ENCODE results near the gene SH3PXD2A. TPM values are rescaled to one million over a fixed set of nuclear protein-coding genes. Genes with fewer than 3 reads are reported as not detected.

SH3PXD2A gene
- total RNA-seq, 4 donors from 2014 or later, result 26.5 to 56.9 (median 33.3) TPM

DNA sequence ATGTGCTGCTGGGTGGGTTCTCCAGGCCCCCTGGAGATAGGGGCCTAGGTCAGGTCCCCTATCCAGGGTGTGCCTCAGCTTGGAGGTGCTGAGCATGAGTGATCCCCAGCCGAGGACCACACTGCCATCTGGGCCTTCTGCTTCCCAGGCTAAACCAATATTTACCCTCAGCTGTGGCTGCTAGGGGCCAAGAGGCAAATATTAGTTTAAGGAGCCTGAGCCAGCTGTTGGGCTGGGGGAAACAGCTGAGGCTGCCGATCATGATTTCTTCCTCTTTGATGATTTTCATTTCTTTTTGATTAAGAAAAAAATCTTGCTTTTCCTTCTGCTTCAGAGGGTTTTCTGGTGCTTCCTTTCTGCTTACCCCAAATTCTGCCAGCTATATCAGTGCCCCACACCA lies 278.5 kb downstream of the SH3PXD2A start:
- intact Hi-C loops (cut with DNase I; ENCODE audit: low total_unique reads), result no loop called here
- DNase-seq, result no peak
- in situ Hi-C loops (cut with MboI; ENCODE audit: low pct_ligation_motif_present in 1 of 4, low pct_unique_long_range_greater_than_20kb in 1 of 4, low sequenced_read_pairs in 3 of 4), result loop anchor here in 1 of 4 donors (25.0 kb wide), 1 partner anchor 285 kb away; the partner anchor contains the start of gene SH3PXD2A
- no peaks in the 10 kb centered on the region for H3K27me3 ChIP-seq
- H3K4me3 ChIP-seq, result no peak overlapping the region
- 27 to 44% methylated on average over 1 to 2 of the region's 2 CpGs for WGBS, 2 donors (ENCODE audit: low coverage in 1 of 2)
- H3K4me1 ChIP-seq, result peaks cover 0 to 34% (median 6%) of the 10 kb centered on the region in 4 donors
- no peak for TF ChIP-seq POLR2A (IDR thresholded peaks at IDR 0.05)
- peak; percentile 32 to 70 (median 67) for TF ChIP-seq POLR2AphosphoS5 (IDR thresholded peaks at IDR 0.05)
- TF ChIP-seq, protein P1, sequence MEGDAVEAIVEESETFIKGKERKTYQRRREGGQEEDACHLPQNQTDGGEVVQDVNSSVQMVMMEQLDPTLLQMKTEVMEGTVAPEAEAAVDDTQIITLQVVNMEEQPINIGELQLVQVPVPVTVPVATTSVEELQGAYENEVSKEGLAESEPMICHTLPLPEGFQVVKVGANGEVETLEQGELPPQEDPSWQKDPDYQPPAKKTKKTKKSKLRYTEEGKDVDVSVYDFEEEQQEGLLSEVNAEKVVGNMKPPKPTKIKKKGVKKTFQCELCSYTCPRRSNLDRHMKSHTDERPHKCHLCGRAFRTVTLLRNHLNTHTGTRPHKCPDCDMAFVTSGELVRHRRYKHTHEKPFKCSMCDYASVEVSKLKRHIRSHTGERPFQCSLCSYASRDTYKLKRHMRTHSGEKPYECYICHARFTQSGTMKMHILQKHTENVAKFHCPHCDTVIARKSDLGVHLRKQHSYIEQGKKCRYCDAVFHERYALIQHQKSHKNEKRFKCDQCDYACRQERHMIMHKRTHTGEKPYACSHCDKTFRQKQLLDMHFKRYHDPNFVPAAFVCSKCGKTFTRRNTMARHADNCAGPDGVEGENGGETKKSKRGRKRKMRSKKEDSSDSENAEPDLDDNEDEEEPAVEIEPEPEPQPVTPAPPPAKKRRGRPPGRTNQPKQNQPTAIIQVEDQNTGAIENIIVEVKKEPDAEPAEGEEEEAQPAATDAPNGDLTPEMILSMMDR (IDR thresholded peaks at IDR 0.05), result no peak
- no peak for TF ChIP-seq EP300 (IDR thresholded peaks at IDR 0.05; ENCODE audit: low read depth)
- no peaks in the 10 kb centered on the region for H3K9me3 ChIP-seq
- peak overlapping the region; percentile 12 to 61 (median 32) for H3K27ac ChIP-seq
- no peaks in the 10 kb centered on the region for H3K36me3 ChIP-seq

DNA sequence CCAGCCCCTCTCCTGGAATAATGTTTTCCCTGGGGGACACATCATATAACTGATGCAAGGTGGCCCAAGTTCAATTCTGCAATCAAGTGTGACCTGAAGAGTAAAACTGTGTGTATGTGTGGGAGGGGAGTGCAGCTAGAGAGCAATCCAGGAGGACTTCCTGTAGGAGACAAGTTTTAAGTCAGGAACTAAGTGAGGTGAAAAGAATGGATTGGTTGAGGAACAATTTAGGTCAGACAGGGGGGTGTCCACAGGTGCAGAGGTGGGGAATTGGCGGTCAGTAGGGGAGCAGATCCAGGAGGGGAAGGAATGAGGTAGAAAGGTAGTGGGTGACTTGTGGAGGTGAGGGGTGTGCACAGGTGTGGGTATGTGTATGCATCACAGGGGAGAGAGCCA lies 279.3 kb downstream of the SH3PXD2A start:
- H3K4me3 ChIP-seq, result no peak overlapping the region
- H3K27ac ChIP-seq, result peak overlapping the region in 2 of 4 donors; percentile 21 to 61
- H3K9me3 ChIP-seq, result no peaks in the 10 kb centered on the region
- DNase-seq, result no peak
- no peaks in the 10 kb centered on the region for H3K27me3 ChIP-seq
- WGBS, 2 donors (ENCODE audit: low coverage in 1 of 2), result 96% methylated on average over 1 of the region's 1 CpG; no CpG with 5 or more reads in 1 of the 2 donors
- in situ Hi-C loops (cut with MboI; ENCODE audit: low pct_ligation_motif_present in 1 of 4, low pct_unique_long_range_greater_than_20kb in 1 of 4, low sequenced_read_pairs in 3 of 4) (loop anchor here in 1 of 4 donors (25.0 kb wide), 1 partner anchor 286 kb away; the partner anchor contains the start of gene SH3PXD2A), intact Hi-C loops (cut with DNase I; ENCODE audit: low total_unique reads) (no loop called here)
- H3K36me3 ChIP-seq, result no peaks in the 10 kb centered on the region
- TF ChIP-seq EP300 (IDR thresholded peaks at IDR 0.05; ENCODE audit: low read depth) (no peak), POLR2A (IDR thresholded peaks at IDR 0.05) (no peak), POLR2AphosphoS5 (IDR thresholded peaks at IDR 0.05) (no peak)
- TF ChIP-seq, protein P1 (IDR thresholded peaks at IDR 0.05), result no peak
- peaks cover 0 to 34% (median 6%) of the 10 kb centered on the region in 4 donors for H3K4me1 ChIP-seq

DNA sequence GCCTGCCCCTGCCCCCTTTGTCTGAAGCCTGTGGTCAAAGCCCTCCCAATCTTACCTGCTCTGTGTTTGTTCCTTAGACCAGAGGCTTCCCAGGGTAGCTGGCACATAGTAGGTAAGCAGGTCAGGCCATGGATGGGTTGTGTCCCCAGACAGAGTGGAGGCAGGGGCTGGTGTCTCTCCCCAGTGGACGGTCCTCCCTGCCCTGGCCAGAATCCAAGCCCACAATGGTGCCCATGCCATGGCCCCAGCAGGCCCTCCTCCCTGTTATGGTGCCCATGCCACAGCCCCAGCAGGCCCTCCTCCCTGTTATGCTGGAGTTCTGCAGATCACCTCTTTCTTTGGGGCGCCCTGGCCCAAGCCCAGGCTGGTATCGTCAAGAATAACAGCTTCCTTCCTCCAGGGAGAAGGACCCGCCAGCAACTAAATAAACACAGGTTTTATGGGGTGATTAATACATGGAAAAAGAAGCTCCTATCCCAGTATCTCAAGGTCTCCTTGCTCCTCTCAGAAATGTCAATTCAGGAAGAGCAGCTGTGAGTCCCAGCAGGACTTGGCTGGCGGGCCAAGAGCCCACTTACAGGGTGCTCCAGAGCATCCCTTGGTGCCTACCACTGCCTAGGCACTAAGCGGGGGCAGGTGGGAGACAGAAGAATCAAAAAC lies 279.8 kb downstream of the SH3PXD2A start:
- intact Hi-C loops (cut with DNase I; ENCODE audit: low total_unique reads) (no loop called here), in situ Hi-C loops (cut with MboI; ENCODE audit: low pct_ligation_motif_present in 1 of 4, low pct_unique_long_range_greater_than_20kb in 1 of 4, low sequenced_read_pairs in 3 of 4) (loop anchor here in 1 of 4 donors (25.0 kb wide), 1 partner anchor 287 kb away; the partner anchor contains the start of gene SH3PXD2A)
- no peak for DNase-seq
- H3K9me3 ChIP-seq, result no peaks in the 10 kb centered on the region
- 69% methylated on average over 6 of the region's 6 CpGs; no CpG with 5 or more reads in 1 of the 2 donors for WGBS, 2 donors (ENCODE audit: low coverage in 1 of 2)
- peak overlapping the region in 1 of 4 donors; percentile 61 for H3K27ac ChIP-seq
- H3K4me3 ChIP-seq, result no peak overlapping the region
- H3K27me3 ChIP-seq, result no peaks in the 10 kb centered on the region
- H3K4me1 ChIP-seq, result peaks cover 0 to 34% (median 6%) of the 10 kb centered on the region in 4 donors
- TF ChIP-seq POLR2AphosphoS5 (IDR thresholded peaks at IDR 0.05) (no peak), EP300 (IDR thresholded peaks at IDR 0.05; ENCODE audit: low read depth) (no peak), POLR2A (IDR thresholded peaks at IDR 0.05) (no peak)
- TF ChIP-seq, protein P1 (IDR thresholded peaks at IDR 0.05), result no peak
- H3K36me3 ChIP-seq, result no peaks in the 10 kb centered on the region

DNA sequence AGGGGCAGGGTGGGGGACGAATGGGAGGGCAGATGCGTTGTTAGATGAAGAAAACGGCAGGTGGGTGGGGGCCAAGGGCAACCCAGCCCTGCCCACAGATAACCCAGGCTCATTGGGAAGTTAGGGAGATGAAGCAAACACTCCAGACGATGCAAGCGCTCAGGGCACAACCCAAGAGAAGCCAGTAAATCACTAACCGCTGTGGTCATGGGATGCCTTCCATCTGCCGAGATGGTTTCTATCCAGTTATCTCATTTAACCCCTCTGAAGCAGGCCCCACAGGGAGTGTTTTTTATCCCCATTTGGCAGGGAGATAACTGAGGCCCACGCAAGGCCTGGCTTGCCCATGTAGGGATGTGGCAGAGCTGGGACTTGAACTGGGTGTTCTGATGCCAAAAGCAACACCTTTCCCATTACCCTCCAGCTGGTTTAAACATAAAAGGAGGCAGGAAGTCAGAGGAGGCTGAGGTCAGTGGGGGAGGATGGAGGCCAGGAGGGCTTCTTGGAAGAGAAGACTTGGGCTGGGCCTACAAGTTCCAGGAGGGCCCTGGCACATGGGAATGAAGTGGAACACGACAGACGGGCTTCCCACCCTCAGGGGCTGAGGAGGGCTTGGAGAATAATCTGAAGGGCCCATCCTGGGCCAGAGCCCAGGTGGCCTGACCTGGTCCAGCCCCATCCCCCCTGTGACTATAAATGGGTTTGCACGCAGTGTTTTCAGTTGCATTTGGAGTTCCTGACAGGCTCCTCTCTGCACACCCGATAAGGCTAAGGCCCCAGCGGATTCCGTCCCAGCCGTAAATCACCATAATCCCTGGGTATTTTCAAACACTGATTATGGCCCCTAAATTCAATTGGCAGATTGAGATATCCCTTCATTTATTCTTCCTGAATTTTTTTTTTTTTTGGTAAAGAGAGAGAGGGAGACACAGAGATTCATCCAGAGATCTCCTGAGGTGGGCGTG lies 281.0 kb downstream of the SH3PXD2A start:
- no peak for TF ChIP-seq EP300 (IDR thresholded peaks at IDR 0.05; ENCODE audit: low read depth)
- TF ChIP-seq POLR2AphosphoS5 (IDR thresholded peaks at IDR 0.05), result no peak
- TF ChIP-seq POLR2A (IDR thresholded peaks at IDR 0.05), result no peak
- in situ Hi-C loops (cut with MboI; ENCODE audit: low pct_ligation_motif_present in 1 of 4, low pct_unique_long_range_greater_than_20kb in 1 of 4, low sequenced_read_pairs in 3 of 4), result loop anchor here in 1 of 4 donors (25.0 kb wide), 1 partner anchor 288 kb away; the partner anchor contains the start of gene SH3PXD2A
- H3K4me1 ChIP-seq, result peaks cover 0 to 34% (median 6%) of the 10 kb centered on the region in 4 donors

More for the DNA sequence above, 281.0 kb downstream of the SH3PXD2A start:
- no peaks in the 10 kb centered on the region for H3K9me3 ChIP-seq
- no peak overlapping the region for H3K4me3 ChIP-seq
- no peak for DNase-seq
- no peaks in the 10 kb centered on the region for H3K27me3 ChIP-seq
- WGBS, 2 donors (ENCODE audit: low coverage in 1 of 2), result 74 to 88% methylated on average over 11 to 16 of the region's 16 CpGs
- no peaks in the 10 kb centered on the region for H3K36me3 ChIP-seq
- intact Hi-C loops (cut with DNase I; ENCODE audit: low total_unique reads), result no loop called here
- no peak overlapping the region for H3K27ac ChIP-seq
